Eye (tissue), 1 donor: ENCODE data around the gene SULT4A1.
"Not testable (repeated sequence)": the region's sequence is repeated elsewhere in the genome, so short reads cannot be mapped to it uniquely, and the experiment has no call there.

Experiments used
- DNase-seq: peaks from one replicate; pipeline ENCODE4 v3.0.0-alpha.2; 2015

SULT4A1 gene

DNA sequence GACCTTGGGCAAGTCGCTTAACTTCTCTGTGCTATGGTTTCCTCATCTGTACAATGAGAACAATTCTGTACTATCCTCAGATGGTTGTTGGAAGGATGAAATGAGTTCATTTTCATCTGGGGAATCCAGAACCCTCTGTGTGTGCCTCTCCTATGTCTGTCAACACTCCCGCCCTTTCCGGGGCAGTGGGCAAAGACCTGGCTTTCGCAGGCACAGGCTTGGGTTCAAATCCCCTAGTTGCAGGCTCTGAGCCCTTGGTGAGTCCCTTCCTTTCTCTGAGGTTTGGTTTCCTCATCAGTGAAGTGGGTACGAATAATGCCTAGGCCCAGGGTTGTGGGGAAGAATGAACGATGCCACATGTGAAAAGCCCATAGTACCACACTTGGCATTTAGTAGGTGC is 23.5 kb upstream of the SULT4A1 start:
- DNase-seq, result no peak

DNA sequence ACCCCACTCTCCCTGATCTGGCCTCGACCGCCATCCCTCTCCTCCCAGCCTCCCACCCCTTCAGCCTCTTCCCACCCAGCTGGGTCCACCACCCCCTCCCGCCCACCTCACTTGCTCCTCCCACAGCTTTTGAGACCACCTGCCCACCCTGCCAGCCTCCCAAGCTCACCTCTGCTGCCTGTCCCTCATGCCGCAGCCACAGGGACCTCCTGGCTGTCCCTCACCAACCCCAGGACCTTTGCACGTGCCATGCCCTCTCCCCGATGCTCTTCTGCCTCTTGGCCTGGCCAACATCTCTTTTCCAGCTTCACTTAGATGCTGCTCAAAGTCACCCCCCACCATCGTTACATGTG is 23.0 kb upstream of the SULT4A1 start:
- no peak for DNase-seq

DNA sequence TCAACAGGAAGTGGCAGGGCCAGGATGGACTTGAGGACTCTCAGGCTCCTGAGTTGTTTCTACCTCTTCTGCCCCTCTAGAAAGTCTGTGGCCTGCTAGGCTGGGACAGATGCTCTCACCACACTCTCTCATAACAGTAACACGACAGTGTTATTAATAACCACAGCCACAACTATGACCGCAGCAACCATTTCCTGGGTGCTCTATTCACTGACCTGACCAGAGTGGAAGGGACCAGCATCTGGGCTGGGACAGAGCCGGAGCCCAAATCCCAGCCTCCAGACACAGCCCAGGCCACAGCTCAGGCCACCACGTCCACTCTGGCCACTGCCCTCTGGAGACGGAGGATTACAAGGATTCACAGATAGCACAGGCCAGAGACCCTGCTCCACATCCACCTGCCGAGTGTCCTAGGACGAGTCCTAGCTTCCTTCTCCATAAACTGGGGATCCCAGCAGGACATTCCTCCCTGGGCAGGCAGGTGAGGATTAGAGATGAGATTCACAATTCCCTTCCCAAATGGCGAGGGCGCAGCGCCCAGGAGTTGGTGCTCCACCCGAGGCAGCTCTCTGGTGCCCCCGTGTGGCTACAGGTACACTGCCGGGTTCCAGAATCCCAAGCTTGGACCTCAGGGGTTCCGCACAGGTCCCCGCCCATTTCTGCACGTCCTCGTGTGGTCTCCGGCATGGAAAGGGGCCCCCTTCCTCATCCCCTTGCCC is 22.4 kb upstream of the SULT4A1 start:
- DNase-seq, result peak; percentile 71

DNA sequence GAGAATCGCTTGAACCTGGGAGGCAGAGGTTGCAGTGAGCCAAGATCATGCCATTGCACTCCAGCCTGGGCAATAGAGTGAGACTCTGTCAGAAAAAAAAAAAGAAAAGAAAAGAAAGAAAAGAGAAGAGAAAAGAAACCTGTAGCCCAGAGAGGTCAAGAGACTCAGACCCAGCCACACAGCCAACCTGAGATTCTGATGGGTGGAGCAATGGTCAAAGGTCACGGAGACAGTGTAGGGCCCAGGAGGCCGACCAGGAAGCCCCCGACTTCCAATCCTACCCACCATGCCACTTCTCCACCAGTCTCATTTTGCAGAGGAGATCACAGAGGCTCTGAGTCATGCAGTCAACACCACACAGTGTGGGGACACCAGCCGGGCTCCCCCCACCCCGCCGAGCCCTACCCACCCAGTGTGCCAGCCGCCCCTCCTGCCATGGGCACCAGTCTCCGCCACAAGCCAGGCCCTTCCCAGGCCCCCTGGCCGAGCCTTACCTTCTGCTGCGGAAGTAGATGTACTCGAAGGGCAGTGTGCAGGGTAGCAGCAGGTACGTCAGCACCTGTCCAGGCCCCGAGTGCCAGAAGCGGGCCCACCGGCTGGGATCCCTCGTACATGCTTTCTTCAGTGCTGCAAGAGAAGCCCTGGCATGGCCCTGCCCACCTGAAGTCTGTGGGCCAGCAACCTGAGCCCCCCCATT is 21.6 kb upstream of the SULT4A1 start:
- no peak for DNase-seq

DNA sequence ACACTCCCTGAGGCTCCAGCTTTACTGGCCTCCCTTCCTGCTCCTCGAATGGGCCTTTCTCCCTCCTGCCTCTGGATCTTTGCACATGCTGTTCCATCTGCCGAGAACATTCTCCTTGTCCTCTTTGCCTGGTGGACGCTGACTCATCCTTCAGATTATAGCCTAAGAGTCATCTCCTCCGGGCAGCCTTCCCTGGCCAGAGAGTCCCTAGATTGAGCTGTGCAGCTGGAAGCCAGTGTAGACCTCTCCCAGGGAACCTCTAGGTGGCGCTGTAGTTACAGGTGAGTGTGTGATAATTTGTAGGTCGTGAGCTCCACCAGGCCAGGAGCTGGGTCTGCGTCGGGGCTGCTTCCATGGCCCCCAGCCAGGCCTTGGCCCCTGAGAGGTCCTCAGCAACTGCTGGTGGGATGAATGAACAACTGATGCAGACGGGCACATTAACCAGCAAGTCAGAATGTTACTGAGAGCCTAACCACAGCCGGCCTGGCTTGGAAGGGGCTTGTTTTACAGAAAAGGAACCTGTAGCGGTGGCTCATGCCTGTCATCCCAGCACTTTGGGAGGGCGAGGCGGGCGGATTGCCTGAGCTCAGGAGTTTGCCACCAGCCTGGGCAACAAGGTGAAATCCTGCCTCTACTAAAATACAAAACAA is 20.8 kb upstream of the SULT4A1 start:
- DNase-seq, result peak; percentile 77

DNA sequence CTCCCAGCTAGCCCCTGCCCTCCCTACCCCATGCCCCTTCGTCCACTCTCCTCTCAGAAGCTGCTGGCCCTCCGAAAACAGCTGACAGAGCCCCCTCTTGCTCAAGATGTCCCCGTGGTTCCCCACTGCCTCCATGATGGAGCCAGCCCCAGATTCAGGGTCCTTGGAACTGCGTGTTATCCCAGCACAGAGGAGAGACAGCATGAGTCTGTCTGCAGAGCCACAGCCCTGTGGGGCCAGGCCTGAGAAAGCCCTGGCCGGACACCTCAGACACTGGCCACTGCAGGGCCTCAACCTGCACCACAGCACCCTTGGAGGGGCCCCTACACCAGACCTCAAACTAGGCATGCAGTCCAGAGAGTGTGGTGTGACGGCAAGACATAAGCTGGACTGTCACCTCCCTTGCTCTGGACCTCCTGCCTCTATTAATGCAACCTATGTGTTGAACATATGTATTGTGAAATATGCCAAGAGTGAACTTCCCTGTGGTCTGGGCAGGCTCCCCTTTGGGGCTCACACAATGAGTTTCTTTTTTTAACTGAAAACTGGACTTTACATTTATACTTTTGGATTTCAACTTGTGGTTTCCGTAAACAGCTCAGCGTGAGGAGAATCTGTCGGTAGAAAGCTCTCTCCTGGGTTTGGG is 19.9 kb upstream of the SULT4A1 start:
- DNase-seq, result no peak

DNA sequence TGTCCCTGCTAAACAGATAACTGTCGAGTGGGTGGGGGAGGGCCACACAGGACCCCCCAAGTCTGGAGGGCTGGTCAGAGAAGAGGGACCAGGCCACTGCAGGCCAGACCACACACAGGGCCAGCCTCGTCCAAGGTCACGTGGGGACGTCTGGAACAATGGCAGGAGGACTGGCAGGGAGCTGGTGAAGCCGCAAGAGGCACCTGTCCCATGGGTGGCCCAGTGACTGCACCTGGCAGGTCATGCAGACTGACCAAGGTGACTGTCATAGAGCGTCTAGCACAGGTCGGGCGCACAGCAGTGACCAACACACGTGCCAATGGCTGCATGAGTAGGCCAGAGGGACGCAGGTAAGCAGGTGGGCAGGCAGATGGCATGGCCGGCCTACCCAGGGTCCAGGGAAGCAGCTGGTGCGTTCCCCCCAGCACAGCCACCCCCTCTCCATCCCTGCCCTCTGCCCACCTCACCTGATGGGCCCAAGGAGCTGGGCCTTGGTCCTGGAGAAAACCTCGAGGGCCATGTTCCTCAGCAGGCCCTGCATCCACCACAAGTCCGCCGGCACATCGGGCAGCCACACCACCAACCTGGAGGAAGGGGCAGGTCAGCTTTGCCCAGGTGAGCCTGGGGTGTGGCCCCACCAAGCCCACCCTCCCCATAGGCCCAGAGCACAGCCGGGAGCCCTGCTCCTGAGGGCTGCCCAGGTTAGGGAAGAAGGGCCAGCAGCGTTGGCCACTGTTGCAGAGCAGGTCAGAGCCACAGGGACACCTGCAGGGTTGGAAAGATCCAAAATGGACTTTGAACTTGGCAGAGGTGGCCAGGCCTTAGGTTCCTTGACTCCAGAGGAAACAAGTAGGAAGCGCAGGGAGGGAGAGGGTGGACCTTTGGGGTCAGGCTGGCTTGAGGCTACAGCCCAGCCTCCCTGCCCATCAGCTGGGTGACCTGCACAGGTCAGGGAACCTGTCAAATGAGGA is 19.1 kb upstream of the SULT4A1 start:
- DNase-seq, result no peak

DNA sequence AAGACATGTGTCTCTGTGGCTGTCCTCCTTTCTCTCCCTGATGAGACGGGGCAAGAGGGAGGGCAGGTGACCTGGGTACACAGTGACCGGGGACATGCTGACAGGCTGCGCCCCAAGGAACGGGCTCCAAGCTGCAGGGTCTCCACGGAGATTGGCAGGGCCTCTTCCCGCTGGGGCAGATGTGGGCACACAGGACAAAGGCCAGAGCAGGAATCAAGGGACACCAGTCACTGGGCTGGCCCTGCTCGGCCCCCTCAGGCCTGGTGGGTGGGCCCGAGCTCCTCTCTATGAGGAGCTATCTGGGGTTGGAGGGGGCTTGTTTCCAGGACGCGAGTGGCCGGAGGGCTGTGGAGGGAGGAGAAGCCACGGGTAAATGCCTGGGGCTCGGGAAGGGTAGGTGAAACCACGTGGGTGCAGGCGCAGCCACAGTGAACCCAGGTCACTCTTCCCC is 18.3 kb upstream of the SULT4A1 start:
- DNase-seq, result no peak

DNA sequence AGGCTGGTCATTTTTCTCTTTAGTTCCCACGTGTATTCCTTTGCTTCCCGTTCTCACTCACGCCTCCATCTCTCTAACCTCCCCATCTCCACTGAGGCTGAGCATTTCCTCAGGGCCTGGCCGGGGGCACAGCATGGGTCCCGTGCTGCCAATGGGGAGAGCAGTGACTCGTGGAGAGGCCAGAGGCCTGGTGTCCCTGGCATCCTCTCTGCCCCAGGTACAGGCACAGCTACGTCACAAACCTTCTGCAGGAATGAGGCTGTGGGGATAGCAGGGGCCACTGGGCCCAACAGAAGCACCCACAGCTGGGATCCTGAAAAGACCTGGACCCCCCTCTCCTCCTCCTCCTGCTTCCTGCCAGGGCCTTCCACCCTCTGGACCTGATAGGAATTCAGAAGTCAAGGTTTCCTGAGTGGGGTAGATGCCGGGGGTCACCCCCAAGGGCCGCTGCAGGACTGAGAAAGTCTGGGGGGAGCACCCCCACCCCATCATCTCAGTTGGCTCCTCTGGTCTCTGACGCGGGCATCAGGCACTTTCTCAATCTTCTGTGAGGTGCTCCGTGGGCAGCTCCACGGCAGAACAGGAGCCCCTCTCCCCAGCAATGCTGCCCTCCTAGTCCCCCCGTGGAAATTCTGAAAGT is 17.7 kb upstream of the SULT4A1 start:
- no peak for DNase-seq

DNA sequence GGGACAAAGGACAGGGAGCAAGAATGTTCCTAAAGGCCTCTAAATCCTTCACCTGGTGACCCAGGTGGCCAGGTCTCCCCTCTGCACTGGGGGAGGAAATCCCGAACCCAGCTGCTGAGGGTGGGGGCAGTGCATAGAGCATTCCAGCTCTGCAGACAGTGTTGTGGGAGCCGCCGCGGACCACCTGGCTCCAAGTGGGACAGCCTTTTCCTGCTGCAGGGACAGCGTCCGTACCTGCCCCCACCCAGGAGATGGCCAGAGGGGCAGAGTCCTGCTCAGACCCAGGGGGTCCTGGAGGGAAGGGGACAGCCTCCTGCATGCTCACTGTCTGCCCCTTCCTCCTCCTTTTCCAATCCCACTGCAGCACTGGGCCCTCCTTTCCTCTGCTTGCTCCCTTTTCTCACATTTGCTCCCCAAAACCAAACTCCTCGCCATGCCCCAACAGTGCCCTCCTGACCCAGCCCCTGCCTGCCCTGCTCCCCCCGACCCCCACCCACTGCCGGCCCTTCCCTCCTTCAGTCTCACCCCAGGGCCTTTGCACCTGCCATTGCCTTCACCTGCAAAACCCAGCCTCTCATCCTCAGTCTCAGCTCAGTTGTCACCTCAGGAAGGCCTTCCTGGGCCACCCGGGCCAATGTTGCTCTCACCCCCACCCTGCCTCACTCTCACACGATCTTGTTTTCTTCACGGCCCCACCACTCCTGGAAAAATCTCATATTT is 16.7 kb upstream of the SULT4A1 start:
- no peak for DNase-seq

DNA sequence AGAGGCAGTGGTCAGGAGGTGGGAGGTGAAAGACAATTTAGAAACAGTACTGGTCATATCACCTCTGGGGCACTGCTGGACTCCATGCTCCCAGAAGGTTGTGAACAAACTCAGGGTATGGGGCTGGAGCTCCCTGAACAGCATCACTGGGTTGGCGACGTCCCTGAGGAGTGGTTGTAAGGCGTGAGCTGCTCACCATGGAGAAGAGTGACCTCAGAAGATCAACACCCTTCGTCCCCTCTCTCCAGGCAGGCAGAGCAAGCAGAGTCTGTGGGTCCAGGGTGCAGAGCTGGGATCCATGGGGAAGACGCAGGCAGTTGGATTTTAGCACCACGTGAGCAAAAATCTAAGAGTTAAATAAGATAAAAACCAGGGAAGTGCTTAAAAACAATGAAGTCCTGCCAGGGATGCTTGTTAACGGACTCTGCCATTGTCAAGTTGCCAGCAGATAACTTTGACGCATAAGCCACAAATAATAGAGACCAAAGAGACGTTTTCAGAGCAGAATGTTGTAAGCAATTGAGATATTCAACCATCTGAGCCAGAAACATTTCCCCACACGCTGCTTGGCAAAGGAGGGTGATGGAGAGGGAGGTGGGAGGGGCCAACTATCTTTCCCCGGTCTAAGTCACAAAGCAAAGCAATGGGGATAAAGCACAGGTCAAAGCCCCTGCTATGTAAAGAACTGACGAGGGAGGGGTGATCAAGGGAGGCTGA is 15.9 kb upstream of the SULT4A1 start:
- DNase-seq, result no peak

DNA sequence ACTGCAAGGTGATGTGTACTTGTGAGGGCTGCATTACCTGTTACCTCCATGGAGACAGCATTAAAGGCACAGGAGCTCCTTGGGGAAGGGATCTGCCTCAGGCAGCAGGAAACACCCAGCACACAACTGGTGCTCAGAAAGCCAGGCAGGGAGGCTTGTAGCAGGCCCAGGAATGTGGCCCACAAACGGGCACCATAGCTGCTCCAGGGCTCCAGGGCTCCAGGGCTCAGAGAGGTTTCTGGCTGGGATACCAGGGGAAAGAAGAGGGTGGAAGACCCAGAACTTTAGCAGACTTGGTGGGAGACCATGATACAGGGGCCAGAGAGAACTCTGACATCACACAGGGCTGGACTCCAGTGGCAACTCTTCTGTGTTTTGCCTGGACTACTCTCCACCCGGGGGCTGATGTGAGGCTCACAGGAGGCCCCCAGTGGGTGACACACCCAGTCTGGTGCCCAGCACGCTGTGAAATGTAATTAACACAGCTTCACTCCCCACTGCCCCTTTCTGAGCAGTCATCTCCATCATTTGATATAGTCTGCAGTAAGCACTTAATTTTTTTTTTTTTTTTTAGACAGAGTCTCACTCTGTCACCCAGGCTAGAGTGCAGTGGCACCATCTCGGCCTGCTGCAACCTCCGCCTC is 14.7 kb upstream of the SULT4A1 start:
- DNase-seq, result no peak

DNA sequence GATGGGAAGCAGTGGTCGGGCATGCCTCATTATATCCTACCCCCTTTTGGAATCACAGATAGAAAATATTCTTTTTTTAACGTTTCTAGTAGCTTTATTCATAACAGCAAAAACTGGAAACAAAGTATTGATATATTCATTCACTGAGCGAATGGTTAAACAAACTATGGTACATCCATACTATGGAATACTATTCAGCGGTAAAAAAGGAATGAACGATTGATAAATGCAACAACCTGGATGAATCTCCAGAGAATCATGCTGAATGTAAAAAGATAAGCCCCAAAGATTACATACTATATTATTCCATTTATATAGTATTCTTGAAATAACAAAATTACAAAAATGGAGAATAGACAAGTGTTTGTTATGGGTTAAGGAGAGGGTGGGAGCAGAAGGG is 7.5 kb upstream of the SULT4A1 start:
- DNase-seq, result no peak

DNA sequence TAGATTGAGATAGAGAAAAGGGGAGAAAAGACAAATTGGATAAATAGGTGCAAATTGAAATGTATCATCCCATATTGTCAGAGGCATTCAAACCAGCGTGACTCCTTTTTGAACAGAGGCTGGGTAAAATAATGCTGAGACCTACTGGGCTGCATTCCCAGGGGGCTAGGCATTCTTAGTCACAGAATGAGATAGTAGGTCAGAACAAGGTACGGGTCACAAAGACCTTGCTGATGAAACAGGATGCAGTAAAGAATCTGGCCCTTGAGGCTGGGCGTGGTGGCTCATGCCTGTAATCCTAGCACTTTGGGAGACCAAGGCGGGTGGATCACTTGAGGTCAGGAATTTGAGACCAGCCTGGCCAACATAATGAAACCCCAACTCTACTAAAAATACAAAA is 6.7 kb upstream of the SULT4A1 start:
- not testable (repeated sequence) for DNase-seq

DNA sequence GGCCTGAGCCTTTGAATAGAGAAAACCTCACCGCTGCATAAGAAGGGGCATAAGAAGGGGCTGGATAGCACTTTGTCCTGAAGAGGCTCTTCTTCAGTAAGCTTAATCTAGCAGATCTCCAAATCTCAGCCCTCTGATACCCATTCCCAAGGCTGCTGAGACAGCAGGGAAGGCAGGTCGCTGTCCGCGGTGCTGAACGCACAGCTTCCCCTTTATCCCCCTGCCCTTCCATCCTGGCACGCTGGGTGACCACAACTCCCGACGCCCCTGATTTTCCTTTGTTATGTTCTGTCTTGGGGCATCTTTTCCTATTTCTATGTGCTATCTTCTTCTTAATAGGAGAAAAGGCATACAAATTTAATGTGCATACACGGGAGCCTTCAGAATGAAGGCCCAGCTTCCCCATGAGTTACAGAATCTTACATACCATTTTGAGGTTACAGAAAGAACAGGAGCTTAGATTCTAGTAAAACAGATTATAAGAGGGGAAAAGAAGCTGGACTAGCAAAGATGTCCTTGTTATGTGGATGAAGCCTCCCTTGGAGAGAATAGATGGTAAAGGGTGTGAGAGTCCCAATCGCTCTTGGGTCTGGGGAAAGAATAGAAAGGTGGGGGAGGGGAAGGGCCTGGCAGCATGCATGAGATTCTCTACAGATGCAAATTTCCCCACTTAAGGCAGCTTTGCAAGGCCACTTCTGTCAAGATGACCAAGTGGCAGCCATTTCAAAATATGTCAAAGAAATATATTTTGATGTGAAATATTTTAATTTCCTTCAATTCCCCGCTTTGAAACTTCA is 5.7 kb upstream of the SULT4A1 start:
- peak; percentile 92 for DNase-seq

DNA sequence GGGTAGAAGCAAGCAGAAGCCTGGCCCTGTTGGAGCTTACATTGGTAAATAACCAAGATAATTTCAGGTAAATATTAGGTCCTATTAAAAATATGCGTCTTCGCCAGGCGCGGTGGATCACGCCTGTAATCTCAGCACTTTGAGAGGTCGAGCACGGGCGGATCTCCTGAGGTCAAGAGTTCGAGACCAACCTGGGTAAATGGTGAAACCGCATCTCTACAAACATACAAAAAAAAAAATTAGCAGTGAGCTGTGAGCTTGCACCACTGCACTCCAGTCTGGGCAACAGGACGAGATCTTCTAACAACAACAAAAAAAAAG is 529 bp upstream of the SULT4A1 start:
- no peak for DNase-seq

DNA sequence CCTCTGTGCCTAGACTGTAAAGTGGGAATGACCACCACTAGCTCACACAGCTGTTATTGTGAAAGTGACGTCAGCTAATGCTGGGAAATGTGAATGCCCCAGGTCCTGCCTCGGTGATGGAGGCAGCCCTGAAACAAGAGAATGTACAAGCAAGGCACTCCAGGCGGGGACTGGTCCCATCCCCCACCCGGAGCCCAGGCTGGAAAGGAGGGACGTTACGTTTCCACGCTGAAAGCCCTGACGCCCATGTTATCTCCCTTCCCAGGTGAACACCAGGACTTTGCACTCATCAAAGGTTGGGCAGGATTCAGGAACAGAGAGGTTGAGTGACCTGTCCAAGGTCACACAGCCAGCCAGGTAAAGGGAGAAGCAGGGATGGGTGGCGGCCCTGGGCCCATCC is 784 bp downstream of the SULT4A1 start:
- DNase-seq, result peak; percentile 47

DNA sequence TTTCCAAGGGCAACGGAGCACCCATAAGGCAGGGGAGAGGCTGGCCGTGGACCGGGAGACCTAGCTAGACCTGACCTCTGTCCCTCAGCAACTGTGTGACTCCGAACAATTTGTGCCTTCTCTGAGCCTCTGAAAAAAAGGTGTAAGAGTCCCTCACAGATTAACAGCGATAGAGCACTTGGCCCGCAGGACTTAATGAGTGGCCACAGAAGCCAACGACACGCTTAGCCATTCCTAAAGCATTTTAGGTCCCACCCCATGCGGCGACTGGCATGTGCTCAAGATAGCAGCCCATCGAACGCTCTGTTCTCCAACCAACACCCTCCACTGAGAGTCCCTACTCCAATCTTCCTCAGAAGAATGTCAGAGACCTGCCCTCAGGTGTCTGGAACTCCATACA is 1.5 kb downstream of the SULT4A1 start:
- no peak for DNase-seq

DNA sequence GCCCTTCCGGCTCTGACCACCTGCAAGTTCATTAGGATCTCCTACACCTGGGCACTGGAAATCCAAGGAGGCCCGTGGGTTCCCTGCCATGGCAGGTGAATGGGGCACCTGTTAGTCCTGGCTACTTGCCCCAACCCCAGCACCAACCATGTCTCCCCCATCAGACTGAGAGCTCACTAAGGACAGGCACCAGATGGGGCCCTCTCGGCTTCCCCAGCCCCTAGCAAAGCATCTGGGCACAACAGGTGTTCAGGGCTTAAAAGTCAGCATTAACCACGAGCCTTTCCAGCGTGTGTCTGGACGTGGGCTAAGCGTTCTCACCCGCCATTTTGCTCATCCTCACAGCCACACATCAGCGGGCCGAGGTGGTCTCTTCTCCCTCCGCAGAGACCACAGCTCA is 2.2 kb downstream of the SULT4A1 start:
- DNase-seq, result no peak
